Measurements from ENCODE around the gene B3GNT2. TPM values are rescaled to one million over a fixed set of nuclear protein-coding genes. Genes with fewer than 3 reads are reported as not detected.
A peak's percentile ranks its signal among the peaks of the same experiment; 100 is the strongest.

B3GNT2 gene
- total and polyA plus RNA-seq, 2 donors (not counting 3 experiments of a cell fraction or from before 2014, with no cell fraction given), result 9.5 to 21.2 TPM

- H3K4me1 ChIP-seq (ENCODE audit: control insufficient read depth, extremely low read depth, insufficient read depth, low read length), result peaks cover 36% of the 10 kb centered on the region
- peak overlapping the region; percentile 7 for H3K27ac ChIP-seq (ENCODE audit: insufficient read depth, low read depth, low read length)
- H3K9ac ChIP-seq (replicated peaks; ENCODE audit: extremely low read depth, insufficient read depth, low read length), result no peak overlapping the region
- H3K36me3 ChIP-seq (ENCODE audit: control insufficient read depth in 2 of 2, extremely low read depth in 1 of 2, insufficient read depth in 2 of 2, low read length in 2 of 2), result no peaks in the 10 kb centered on the region
- FAIRE-seq, result peak; percentile 89
- BruUV-seq (replicated peaks), result no TSS peak
- DNase-seq (ENCODE audit: low read depth, low spot score), result peak; percentile 93
- H2AFZ ChIP-seq (ENCODE audit: low read depth, low read length), result no peak overlapping the region
- no peaks in the 10 kb centered on the region for H3K9me3 ChIP-seq (replicated peaks; ENCODE audit: control insufficient read depth, insufficient read depth, low read length)
- peak; percentile 63 for TF ChIP-seq JUN (IDR thresholded peaks at IDR 0.05; ENCODE audit: borderline replicate concordance, insufficient read depth, insufficient read length, low read depth)
- TF ChIP-seq GATA2 (IDR thresholded peaks at IDR 0.05; ENCODE audit: insufficient read depth, insufficient read length, low read depth, low read length), result no peak
- peak; percentile 27 for TF ChIP-seq POLR2AphosphoS5 (IDR thresholded peaks at IDR 0.05; ENCODE audit: insufficient read depth, low read depth, low read length)
- no peak for TF ChIP-seq CTCF (IDR thresholded peaks at IDR 0.05; ENCODE audit: extremely low read depth in 1 of 2, insufficient read depth in 1 of 2, low read depth in 1 of 2, low read length in 2 of 2)
- peak; percentile 61 for TF ChIP-seq FOS (IDR thresholded peaks at IDR 0.05; ENCODE audit: borderline replicate concordance, insufficient read depth, low read length)
- TF ChIP-seq EZH2 (IDR thresholded peaks at IDR 0.05; ENCODE audit: borderline replicate concordance, low read depth, low read length, severe bottlenecking), result no peak
- dilution Hi-C loops (cut with MboI; ENCODE audit: extremely low pct_ligation_motif_present, low sequenced_read_pairs) (no loop called here), intact Hi-C loops (cut with micrococcal nuclease) (loop anchor here (5.0 kb wide), 1 partner anchor 91 kb away; no protein-coding TSS in a partner anchor)
- peaks cover 44% of the 10 kb centered on the region for H3K79me2 ChIP-seq (ENCODE audit: control insufficient read depth, insufficient read depth, low read length)
- POLR2A ChIA-PET, result no interaction called here
- CTCF ChIA-PET, result interaction anchor here (1.4 to 2.0 kb wide), 3 partner anchors 9 to 44 kb away, joined by 3 to 5 read pairs (median 4); no protein-coding TSS in a partner anchor
- H3K4me2 ChIP-seq (ENCODE audit: insufficient read depth, low read length), result no peak overlapping the region
- no peaks in the 10 kb centered on the region for H4K20me1 ChIP-seq (replicated peaks; ENCODE audit: control insufficient read depth, extremely low read depth, insufficient read depth, low read length)
- no peak overlapping the region for H3K4me3 ChIP-seq (replicated peaks in 1 of 3; ENCODE audit: insufficient read depth in 1 of 3, low read depth in 1 of 3, low read length in 3 of 3)
- H3K27me3 ChIP-seq (ENCODE audit: control insufficient read depth in 2 of 2, insufficient read depth in 2 of 2, low read length in 2 of 2), result no peaks in the 10 kb centered on the region
- H3K9me1 ChIP-seq (replicated peaks; ENCODE audit: control insufficient read depth, extremely low read depth, insufficient read depth, low read length), result no peaks in the 10 kb centered on the region
Observed at GRCh38 chr2:62216616-62217015, 20.7 kb downstream of the B3GNT2 start.
